ENCODE results near the gene GNAO1. TPM values are rescaled to one million over a fixed set of nuclear protein-coding genes. Genes with fewer than 3 reads are reported as not detected.

GNAO1 gene
- total RNA-seq, 1 donor from 2014 or later: 2.0 TPM

GRCh38 chr16:56314244-56314850, 123.1 kb downstream of the GNAO1 start:
- Mint-ChIP-seq H3K36me3 (ENCODE audit: low read depth) (no peaks in the 10 kb centered on the region), H3K4me1 (peaks cover 4% of the 10 kb centered on the region), H3K27me3 (peaks cover 5% of the 10 kb centered on the region), H3K4me3 (no peak overlapping the region), H3K27ac (no peak overlapping the region), H3K9me3 (no peaks in the 10 kb centered on the region)
- intact Hi-C loops (cut with micrococcal nuclease): loop anchor here (10.0 kb wide), 1 partner anchor 110 kb away; no protein-coding TSS in a partner anchor
- no peak for DNase-seq

GRCh38 chr16:56315955-56316354, 124.7 kb downstream of the GNAO1 start:
- DNase-seq: no peak
- H3K4me1 Mint-ChIP-seq: peaks cover 4% of the 10 kb centered on the region
- intact Hi-C loops (cut with micrococcal nuclease): loop anchor here (5.0 to 10.0 kb wide), 2 partner anchors 111 to 604 kb away; no protein-coding TSS in a partner anchor
- H3K36me3 Mint-ChIP-seq (ENCODE audit: low read depth): no peaks in the 10 kb centered on the region
- no peak overlapping the region for H3K4me3 Mint-ChIP-seq
- peaks cover 5% of the 10 kb centered on the region for H3K27me3 Mint-ChIP-seq
- H3K27ac Mint-ChIP-seq: no peak overlapping the region
- H3K9me3 Mint-ChIP-seq: no peaks in the 10 kb centered on the region

GRCh38 chr16:56316545-56316944, 125.3 kb downstream of the GNAO1 start:
- peaks cover 4% of the 10 kb centered on the region for H3K4me1 Mint-ChIP-seq
- H3K9me3 Mint-ChIP-seq: no peaks in the 10 kb centered on the region
- no peaks in the 10 kb centered on the region for H3K36me3 Mint-ChIP-seq (ENCODE audit: low read depth)
- intact Hi-C loops (cut with micrococcal nuclease): loop anchor here (5.0 to 10.0 kb wide), 2 partner anchors 112 to 604 kb away; no protein-coding TSS in a partner anchor
- H3K27me3 Mint-ChIP-seq: peaks cover 5% of the 10 kb centered on the region
- no peak overlapping the region for H3K27ac Mint-ChIP-seq
- no peak overlapping the region for H3K4me3 Mint-ChIP-seq
- no peak for DNase-seq

- H3K9me3 Mint-ChIP-seq: no peaks in the 10 kb centered on the region
These were observed 126.9 kb downstream of the GNAO1 start for GRCh38 chr16:56317998-56318826.

GRCh38 chr16:56318827-56319140, 127.5 kb downstream of the GNAO1 start:
- Mint-ChIP-seq H3K4me3 (no peak overlapping the region), H3K9me3 (no peaks in the 10 kb centered on the region), H3K36me3 (ENCODE audit: low read depth) (no peaks in the 10 kb centered on the region), H3K4me1 (peaks cover 4% of the 10 kb centered on the region), H3K27me3 (peaks cover 5% of the 10 kb centered on the region), H3K27ac (no peak overlapping the region)
- intact Hi-C loops (cut with micrococcal nuclease): loop anchor here (1.0 to 10.0 kb wide), 4 partner anchors 114 to 606 kb away; no protein-coding TSS in a partner anchor
- no peak for DNase-seq

More at GRCh38 chr16:56317998-56318826, 126.9 kb downstream of the GNAO1 start:
- no peak overlapping the region for H3K27ac Mint-ChIP-seq
- intact Hi-C loops (cut with micrococcal nuclease): loop anchor here (1.0 to 10.0 kb wide), 4 partner anchors 113 to 606 kb away; no protein-coding TSS in a partner anchor
- H3K4me3 Mint-ChIP-seq: peak overlapping the region; percentile 38
- peak; percentile 94 for DNase-seq
- H3K27me3 Mint-ChIP-seq: peaks cover 5% of the 10 kb centered on the region
- no peaks in the 10 kb centered on the region for H3K36me3 Mint-ChIP-seq (ENCODE audit: low read depth)
- H3K4me1 Mint-ChIP-seq: peaks cover 4% of the 10 kb centered on the region

GRCh38 chr16:56319376-56319775, 128.1 kb downstream of the GNAO1 start:
- Mint-ChIP-seq H3K27me3 (peaks cover 5% of the 10 kb centered on the region), H3K4me1 (peaks cover 4% of the 10 kb centered on the region), H3K27ac (no peak overlapping the region), H3K4me3 (no peak overlapping the region), H3K9me3 (no peaks in the 10 kb centered on the region), H3K36me3 (ENCODE audit: low read depth) (no peaks in the 10 kb centered on the region)
- DNase-seq: no peak
- intact Hi-C loops (cut with micrococcal nuclease): loop anchor here (5.0 to 10.0 kb wide), 2 partner anchors 115 to 607 kb away; no protein-coding TSS in a partner anchor

- no peaks in the 10 kb centered on the region for H3K9me3 Mint-ChIP-seq
- intact Hi-C loops (cut with micrococcal nuclease): no loop called here
These were observed 128.8 kb downstream of the GNAO1 start for GRCh38 chr16:56320056-56320455.

GRCh38 chr16:56320811-56321558, 129.7 kb downstream of the GNAO1 start:
- intact Hi-C loops (cut with micrococcal nuclease): no loop called here
- Mint-ChIP-seq H3K9me3 (no peaks in the 10 kb centered on the region), H3K4me3 (no peak overlapping the region), H3K27ac (no peak overlapping the region), H3K36me3 (ENCODE audit: low read depth) (no peaks in the 10 kb centered on the region), H3K27me3 (peaks cover 5% of the 10 kb centered on the region), H3K4me1 (peaks cover 4% of the 10 kb centered on the region)
- no peak for DNase-seq

More at GRCh38 chr16:56320056-56320455, 128.8 kb downstream of the GNAO1 start:
- H3K27me3 Mint-ChIP-seq: peaks cover 5% of the 10 kb centered on the region
- DNase-seq: no peak
- H3K36me3 Mint-ChIP-seq (ENCODE audit: low read depth): no peaks in the 10 kb centered on the region
- H3K4me1 Mint-ChIP-seq: peaks cover 4% of the 10 kb centered on the region
- H3K4me3 Mint-ChIP-seq: no peak overlapping the region
- H3K27ac Mint-ChIP-seq: no peak overlapping the region

- H3K4me3 Mint-ChIP-seq: no peak overlapping the region
- peaks cover 5% of the 10 kb centered on the region for H3K27me3 Mint-ChIP-seq
- peaks cover 4% of the 10 kb centered on the region for H3K4me1 Mint-ChIP-seq
- no peaks in the 10 kb centered on the region for H3K36me3 Mint-ChIP-seq (ENCODE audit: low read depth)
- no peaks in the 10 kb centered on the region for H3K9me3 Mint-ChIP-seq
- DNase-seq: no peak
- intact Hi-C loops (cut with micrococcal nuclease): no loop called here
- no peak overlapping the region for H3K27ac Mint-ChIP-seq
These were observed 130.3 kb downstream of the GNAO1 start for GRCh38 chr16:56321571-56321970.

GRCh38 chr16:56324406-56324805, 133.1 kb downstream of the GNAO1 start:
- Mint-ChIP-seq H3K4me1 (no peaks in the 10 kb centered on the region), H3K4me3 (no peak overlapping the region), H3K27me3 (no peaks in the 10 kb centered on the region), H3K9me3 (no peaks in the 10 kb centered on the region), H3K27ac (no peak overlapping the region), H3K36me3 (ENCODE audit: low read depth) (no peaks in the 10 kb centered on the region)
- intact Hi-C loops (cut with micrococcal nuclease): no loop called here
- DNase-seq: no peak

- no peak for DNase-seq
- Mint-ChIP-seq H3K4me1 (no peaks in the 10 kb centered on the region), H3K36me3 (ENCODE audit: low read depth) (no peaks in the 10 kb centered on the region), H3K27me3 (no peaks in the 10 kb centered on the region), H3K4me3 (no peak overlapping the region), H3K9me3 (no peaks in the 10 kb centered on the region), H3K27ac (no peak overlapping the region)
- intact Hi-C loops (cut with micrococcal nuclease): no loop called here
These were observed 134.7 kb downstream of the GNAO1 start for GRCh38 chr16:56325956-56326355.

- no peaks in the 10 kb centered on the region for H3K36me3 Mint-ChIP-seq (ENCODE audit: low read depth)
- H3K4me1 Mint-ChIP-seq: no peaks in the 10 kb centered on the region
- intact Hi-C loops (cut with micrococcal nuclease): no loop called here
- no peak for DNase-seq
- H3K4me3 Mint-ChIP-seq: no peak overlapping the region
- H3K27me3 Mint-ChIP-seq: no peaks in the 10 kb centered on the region
- no peak overlapping the region for H3K27ac Mint-ChIP-seq
- H3K9me3 Mint-ChIP-seq: no peaks in the 10 kb centered on the region
These were observed 136.0 kb downstream of the GNAO1 start for GRCh38 chr16:56327071-56327928.

GRCh38 chr16:56327929-56328258, 136.6 kb downstream of the GNAO1 start:
- intact Hi-C loops (cut with micrococcal nuclease): no loop called here
- Mint-ChIP-seq H3K27ac (no peak overlapping the region), H3K36me3 (ENCODE audit: low read depth) (no peaks in the 10 kb centered on the region)

More at GRCh38 chr16:56327929-56328258, 136.6 kb downstream of the GNAO1 start:
- no peaks in the 10 kb centered on the region for H3K4me1 Mint-ChIP-seq
- H3K9me3 Mint-ChIP-seq: no peaks in the 10 kb centered on the region
- no peak for DNase-seq
- H3K27me3 Mint-ChIP-seq: no peaks in the 10 kb centered on the region
- no peak overlapping the region for H3K4me3 Mint-ChIP-seq
